DND-41 (cell line): ENCODE data around the gene KCNQ1OT1.

Source experiments
- CTCF ChIP-seq: IDR thresholded peaks from 2 replicates; pipeline ENCODE4 v1.5.1; 2012; ENCODE audit warnings: borderline replicate concordance, low read length, moderate library complexity, mild to moderate bottlenecking; ENCODE audit not compliant: poor library complexity, severe bottlenecking; ENCODE audit errors: extremely low read depth
- EZH2 ChIP-seq: IDR thresholded peaks from 3 replicates; pipeline ENCODE4 v1.6.1; 2012; ENCODE audit warnings: borderline replicate concordance, low read depth, mild to moderate bottlenecking, moderate library complexity, low read length, inconsistent platforms; ENCODE audit not compliant: severe bottlenecking

DNA sequence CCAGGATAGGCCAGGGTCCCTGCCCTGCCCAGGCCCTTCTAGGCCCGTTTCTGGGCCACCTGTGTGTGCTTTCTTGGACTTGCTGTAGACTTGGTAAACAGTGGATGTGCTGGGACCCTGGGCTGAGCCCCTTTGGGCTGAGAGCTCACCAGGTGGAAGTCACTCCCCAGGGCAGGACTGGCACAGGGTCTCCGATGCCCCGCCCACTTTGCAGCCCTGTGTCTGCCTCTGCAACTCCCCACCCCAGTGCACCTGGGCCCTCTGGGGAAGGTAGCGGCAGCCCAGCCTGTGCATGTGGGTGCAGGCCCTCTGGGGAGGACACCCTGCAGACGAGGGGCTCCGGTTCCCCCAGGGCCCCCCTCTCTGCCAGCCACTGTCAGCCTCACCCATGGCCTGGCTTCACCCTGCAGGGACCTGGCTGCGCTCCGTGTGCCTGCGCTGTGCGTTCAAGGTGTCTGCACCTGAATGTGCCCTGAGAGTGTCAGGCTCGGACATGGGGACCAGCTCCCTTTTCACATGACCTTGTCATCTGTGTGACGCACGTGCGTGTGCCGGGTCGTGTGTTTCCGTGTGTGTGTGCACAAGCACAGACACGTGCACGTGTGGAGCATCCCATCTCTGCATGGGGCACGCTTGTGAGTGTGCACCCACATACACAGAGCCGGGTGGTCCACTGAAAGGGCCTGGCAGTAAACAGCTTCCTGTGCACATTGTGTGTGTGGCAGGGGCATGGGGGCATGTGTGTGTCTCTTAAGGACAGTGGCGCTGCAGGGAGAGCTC is 118.5 kb downstream of the KCNQ1OT1 start:
- TF ChIP-seq CTCF (no peak), EZH2 (no peak)
